Activated T-helper 1 cell treated with anti-CD3 and anti-CD28 coated beads, Interleukin-12 subunit alpha, Interleukin-12 subunit beta, Interleukin-2, Interleukin-4 antibody, amounts not matched to agents 30 ng/mL and 10 ng/mL and 1 ng/mL, durations not matched to agents 14 hours and 24 hours and 36 hours (primary cell): ENCODE data around the gene PHLPP1. TPM values are rescaled to one million over a fixed set of nuclear protein-coding genes. Genes with fewer than 3 reads are reported as not detected.

Experiments
- DNase-seq: peaks from one replicate; pipeline ENCODE4 v3.0.0; 2021; ENCODE audit warnings: low spot score
- H3K27ac Mint-ChIP-seq: one replicate; pipeline ENCODE4 v1.8.0; 2021; ENCODE audit warnings: mild to moderate bottlenecking, mixed read lengths
- H3K27me3 Mint-ChIP-seq: one replicate; pipeline ENCODE4 v1.8.0; 2022; ENCODE audit warnings: mild to moderate bottlenecking, moderate library complexity, mixed read lengths; ENCODE audit not compliant: insufficient read depth
- H3K36me3 Mint-ChIP-seq: one replicate; pipeline ENCODE4 v1.8.0; 2021; ENCODE audit warnings: low read depth, mixed read lengths
- H3K4me1 Mint-ChIP-seq: one replicate; pipeline ENCODE4 v1.8.0; 2021; ENCODE audit warnings: low read depth, mixed read lengths
- H3K4me3 Mint-ChIP-seq: one replicate; pipeline ENCODE4 v1.8.0; 2021; ENCODE audit warnings: mild to moderate bottlenecking, moderate library complexity, mixed read lengths
- H3K9me3 Mint-ChIP-seq: one replicate; pipeline ENCODE4 v1.8.0; 2021; ENCODE audit warnings: mixed read lengths
- intact Hi-C: fragments of 100-400 bp; cut with micrococcal nuclease; formaldehyde crosslinking; loops from one replicate; pipeline ENCODE4 v1.15.1; 2024
- total RNA-seq: library from RNA; stranded (reverse); gene quantifications from 2 replicates; pipeline ENCODE4 v1.2.3, GENCODE V29; 2022

PHLPP1 gene
- total RNA-seq, 1 donor from 2014 or later: 14.1 TPM

DNA sequence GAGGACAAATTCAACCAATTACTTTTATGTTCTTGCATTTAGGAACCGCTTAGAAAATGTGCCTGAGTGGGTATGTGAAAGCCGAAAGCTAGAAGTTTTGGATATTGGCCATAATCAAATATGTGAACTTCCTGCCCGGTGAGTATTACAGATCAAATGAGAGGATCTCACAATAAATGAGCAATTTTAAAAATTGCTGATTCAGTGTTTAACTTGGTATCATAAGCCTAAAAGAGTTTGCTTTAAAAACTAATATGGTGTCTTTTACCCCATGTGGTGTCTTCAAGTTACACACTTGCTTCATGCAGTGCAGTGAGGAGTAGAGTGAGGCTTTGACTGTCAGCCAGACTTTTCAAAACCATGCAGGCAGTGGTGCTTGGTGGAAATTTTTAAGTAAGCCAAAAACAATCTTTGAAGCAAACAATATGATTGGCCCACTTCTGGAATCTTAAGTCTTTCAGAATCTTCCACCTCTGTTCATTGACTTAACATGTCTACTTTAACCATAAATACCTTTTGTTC lies 199.6 kb downstream of the PHLPP1 start:
- intact Hi-C loops: no loop called here

GRCh38 chr18:62918361-62918760 lies 203.0 kb downstream of the PHLPP1 start:
- intact Hi-C loops: no loop called here
- no peaks in the 10 kb centered on the region for H3K9me3 Mint-ChIP-seq
- no peaks in the 10 kb centered on the region for H3K4me1 Mint-ChIP-seq
- H3K4me3 Mint-ChIP-seq: no peak overlapping the region
- H3K36me3 Mint-ChIP-seq: peaks cover 4% of the 10 kb centered on the region
- H3K27me3 Mint-ChIP-seq: no peaks in the 10 kb centered on the region
- DNase-seq: no peak
- no peak overlapping the region for H3K27ac Mint-ChIP-seq

More for the DNA sequence above, 199.6 kb downstream of the PHLPP1 start:
- Mint-ChIP-seq H3K9me3 (no peaks in the 10 kb centered on the region), H3K27ac (no peak overlapping the region), H3K4me3 (no peak overlapping the region), H3K27me3 (no peaks in the 10 kb centered on the region), H3K4me1 (no peaks in the 10 kb centered on the region), H3K36me3 (peaks cover 2% of the 10 kb centered on the region)
- DNase-seq: no peak

DNA sequence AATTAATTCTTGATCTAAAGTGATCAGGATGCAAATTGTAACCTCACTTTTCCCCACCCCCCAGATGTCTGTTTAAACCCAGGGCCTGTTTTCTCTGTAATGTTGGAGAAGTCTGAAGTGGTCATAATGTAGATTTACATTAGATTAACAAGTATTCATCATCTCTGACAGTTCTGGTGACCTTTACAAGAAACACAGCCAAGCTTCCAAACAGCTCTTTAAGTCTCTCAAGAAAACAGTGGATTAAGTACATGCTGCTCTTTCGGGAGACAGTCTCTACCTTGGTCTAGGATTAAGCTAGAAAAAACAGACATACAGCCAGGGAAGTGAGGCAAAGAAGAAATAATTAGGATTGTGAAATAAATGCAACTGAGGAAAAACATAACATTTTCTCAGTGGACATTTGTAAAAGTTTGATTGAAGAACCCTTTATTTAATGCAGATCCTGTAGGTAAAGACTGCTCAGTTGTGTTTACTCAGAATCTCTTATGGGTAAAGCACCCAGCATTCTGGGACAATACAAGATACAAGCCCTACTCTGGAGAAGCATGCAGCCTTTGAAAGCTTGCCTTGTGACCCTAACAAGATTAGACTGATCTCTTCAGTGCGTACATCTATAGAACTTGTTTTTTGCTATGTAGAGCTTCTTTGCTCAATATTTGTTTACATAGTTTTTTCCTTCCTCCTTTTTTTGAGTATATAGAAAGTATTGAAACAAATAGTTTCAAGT lies 203.9 kb downstream of the PHLPP1 start:
- no peaks in the 10 kb centered on the region for H3K27me3 Mint-ChIP-seq
- no peaks in the 10 kb centered on the region for H3K4me1 Mint-ChIP-seq
- H3K9me3 Mint-ChIP-seq: no peaks in the 10 kb centered on the region
- H3K4me3 Mint-ChIP-seq: no peak overlapping the region
- H3K36me3 Mint-ChIP-seq: peaks cover 4% of the 10 kb centered on the region
- H3K27ac Mint-ChIP-seq: no peak overlapping the region
- DNase-seq: no peak
- intact Hi-C loops: no loop called here

- Mint-ChIP-seq H3K4me1 (no peaks in the 10 kb centered on the region), H3K27me3 (no peaks in the 10 kb centered on the region), H3K9me3 (no peaks in the 10 kb centered on the region), H3K27ac (no peak overlapping the region), H3K36me3 (peaks cover 2% of the 10 kb centered on the region), H3K4me3 (no peak overlapping the region)
- intact Hi-C loops: no loop called here
- no peak for DNase-seq
Measured at GRCh38 chr18:62925031-62925688, 209.8 kb downstream of the PHLPP1 start.

DNA sequence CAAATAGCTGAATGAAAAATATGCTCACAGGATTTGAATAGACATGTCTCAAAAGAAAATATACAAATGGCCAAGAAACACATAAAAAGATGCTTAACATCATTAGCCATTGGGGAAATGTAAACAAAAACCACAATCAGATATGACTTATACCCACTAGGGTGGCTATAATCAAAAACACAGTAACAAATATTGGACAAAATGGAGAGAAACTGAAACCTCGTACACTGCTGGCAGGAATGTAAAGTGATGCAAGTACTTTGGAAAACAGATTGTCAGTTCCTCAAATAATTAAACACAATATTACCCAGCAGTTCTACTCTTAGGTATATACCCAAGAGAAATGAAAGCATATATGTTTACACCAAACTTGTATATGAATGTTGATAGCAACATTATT lies 213.0 kb downstream of the PHLPP1 start:
- intact Hi-C loops: no loop called here
- H3K27me3 Mint-ChIP-seq: peaks cover 6% of the 10 kb centered on the region
- DNase-seq: no peak
- no peak overlapping the region for H3K4me3 Mint-ChIP-seq
- H3K36me3 Mint-ChIP-seq: peaks cover 2% of the 10 kb centered on the region
- H3K9me3 Mint-ChIP-seq: peaks cover 11% of the 10 kb centered on the region
- no peak overlapping the region for H3K27ac Mint-ChIP-seq
- H3K4me1 Mint-ChIP-seq: no peaks in the 10 kb centered on the region

DNA sequence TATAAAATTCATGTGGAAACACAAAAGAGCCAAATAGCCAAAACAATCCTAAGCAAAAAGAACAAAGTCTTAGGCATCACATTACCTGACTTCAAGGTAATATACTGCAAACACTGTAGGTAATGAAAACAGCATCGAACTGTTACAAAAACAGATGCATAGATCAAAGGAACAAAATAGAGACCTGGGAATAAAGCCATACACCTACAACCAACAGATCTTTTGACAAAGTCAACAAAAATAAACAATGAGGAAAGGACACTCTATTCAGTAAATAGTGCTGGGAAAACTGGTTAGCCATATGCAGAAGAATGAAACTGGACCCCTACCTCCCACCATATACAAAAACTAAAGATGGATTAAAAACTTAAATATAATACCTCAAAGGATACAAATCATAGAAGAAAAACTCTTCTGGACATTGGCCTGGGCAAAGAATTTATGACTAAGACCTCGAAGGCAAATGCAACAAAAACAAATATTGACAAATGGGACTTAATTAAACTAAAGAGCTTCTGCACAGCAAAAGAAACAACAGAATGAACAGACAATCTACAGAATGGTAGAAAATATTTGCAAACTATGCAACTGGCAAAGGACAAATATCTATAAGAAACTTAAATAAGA lies 218.0 kb downstream of the PHLPP1 start:
- H3K27me3 Mint-ChIP-seq: peaks cover 6% of the 10 kb centered on the region
- DNase-seq: no peak
- no peak overlapping the region for H3K4me3 Mint-ChIP-seq
- H3K4me1 Mint-ChIP-seq: peaks cover 10% of the 10 kb centered on the region
- H3K9me3 Mint-ChIP-seq: peaks cover 16% of the 10 kb centered on the region
- intact Hi-C loops: no loop called here
- H3K36me3 Mint-ChIP-seq: peaks cover 2% of the 10 kb centered on the region
- H3K27ac Mint-ChIP-seq: no peak overlapping the region

DNA sequence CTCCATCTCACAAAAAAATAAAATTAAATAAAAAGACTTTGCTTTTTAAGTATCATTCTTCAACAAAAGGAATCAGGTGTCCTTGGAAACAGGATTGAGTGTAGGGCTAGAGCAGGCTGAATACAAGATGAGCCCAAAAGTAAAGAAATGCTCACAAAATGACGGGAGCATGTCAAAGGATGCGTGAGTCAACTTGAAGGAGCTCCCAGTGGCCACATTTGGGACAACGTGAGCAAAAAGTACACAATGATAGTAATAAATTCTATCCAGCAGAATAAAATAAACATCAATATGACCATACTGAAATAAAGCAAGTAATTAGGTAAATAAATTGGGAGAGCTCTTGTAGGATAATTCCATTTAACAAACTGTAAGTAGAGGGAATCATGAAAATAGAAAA lies 220.7 kb downstream of the PHLPP1 start:
- H3K4me1 Mint-ChIP-seq: peaks cover 24% of the 10 kb centered on the region
- DNase-seq: no peak
- H3K36me3 Mint-ChIP-seq: peaks cover 2% of the 10 kb centered on the region
- peaks cover 6% of the 10 kb centered on the region for H3K27me3 Mint-ChIP-seq
- intact Hi-C loops: loop anchor here (5.0 kb wide), 2 partner anchors 34 to 89 kb away; no protein-coding TSS in a partner anchor
- H3K9me3 Mint-ChIP-seq: peaks cover 16% of the 10 kb centered on the region
- no peak overlapping the region for H3K27ac Mint-ChIP-seq
- H3K4me3 Mint-ChIP-seq: no peak overlapping the region

GRCh38 chr18:62937065-62937464 lies 221.7 kb downstream of the PHLPP1 start:
- Mint-ChIP-seq H3K27ac (no peak overlapping the region), H3K9me3 (peaks cover 10% of the 10 kb centered on the region), H3K27me3 (peaks cover 3% of the 10 kb centered on the region), H3K4me1 (peaks cover 24% of the 10 kb centered on the region), H3K36me3 (peaks cover 2% of the 10 kb centered on the region), H3K4me3 (no peak overlapping the region)
- intact Hi-C loops: loop anchor here (5.0 kb wide), 2 partner anchors 35 to 90 kb away; no protein-coding TSS in a partner anchor
- DNase-seq: no peak

DNA sequence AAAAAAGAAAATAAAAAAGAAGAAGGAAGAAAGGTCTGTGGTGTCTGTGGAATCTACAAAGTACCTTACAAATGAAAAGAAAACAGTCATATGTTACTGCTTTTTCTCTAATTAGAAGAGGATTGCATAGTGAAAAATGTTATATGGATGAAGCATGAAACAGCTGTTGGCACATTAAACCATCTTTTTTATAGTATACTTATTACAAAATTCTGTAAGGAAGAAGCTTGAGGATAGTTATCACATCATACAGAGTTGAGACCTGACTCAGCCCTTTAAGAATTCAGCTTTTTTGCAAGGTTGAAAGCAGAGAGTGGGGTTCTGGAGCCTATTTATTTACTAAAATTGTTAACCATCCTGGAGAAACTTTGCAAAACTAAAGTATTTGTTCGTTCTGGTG lies 222.7 kb downstream of the PHLPP1 start:
- Mint-ChIP-seq H3K27me3 (no peaks in the 10 kb centered on the region), H3K36me3 (no peaks in the 10 kb centered on the region), H3K9me3 (peaks cover 5% of the 10 kb centered on the region), H3K4me3 (no peak overlapping the region), H3K27ac (no peak overlapping the region), H3K4me1 (peaks cover 24% of the 10 kb centered on the region)
- DNase-seq: no peak
- intact Hi-C loops: loop anchor here (5.0 kb wide), 2 partner anchors 36 to 91 kb away; no protein-coding TSS in a partner anchor

- H3K27ac Mint-ChIP-seq: no peak overlapping the region
- H3K4me1 Mint-ChIP-seq: peaks cover 24% of the 10 kb centered on the region
- no peak overlapping the region for H3K4me3 Mint-ChIP-seq
- no peaks in the 10 kb centered on the region for H3K36me3 Mint-ChIP-seq
- intact Hi-C loops: loop anchor here (5.0 kb wide), 2 partner anchors 36 to 91 kb away; no protein-coding TSS in a partner anchor
- no peaks in the 10 kb centered on the region for H3K27me3 Mint-ChIP-seq
- no peak for DNase-seq
- H3K9me3 Mint-ChIP-seq: peaks cover 5% of the 10 kb centered on the region
Measured at GRCh38 chr18:62938487-62938886, 223.1 kb downstream of the PHLPP1 start.

GRCh38 chr18:62939433-62939832 lies 224.1 kb downstream of the PHLPP1 start:
- no peaks in the 10 kb centered on the region for H3K9me3 Mint-ChIP-seq
- no peaks in the 10 kb centered on the region for H3K27me3 Mint-ChIP-seq
- no peak for DNase-seq
- intact Hi-C loops: loop anchor here (5.0 kb wide), 2 partner anchors 37 to 92 kb away; no protein-coding TSS in a partner anchor
- no peak overlapping the region for H3K4me3 Mint-ChIP-seq
- no peaks in the 10 kb centered on the region for H3K36me3 Mint-ChIP-seq
- H3K4me1 Mint-ChIP-seq: peaks cover 24% of the 10 kb centered on the region
- no peak overlapping the region for H3K27ac Mint-ChIP-seq

DNA sequence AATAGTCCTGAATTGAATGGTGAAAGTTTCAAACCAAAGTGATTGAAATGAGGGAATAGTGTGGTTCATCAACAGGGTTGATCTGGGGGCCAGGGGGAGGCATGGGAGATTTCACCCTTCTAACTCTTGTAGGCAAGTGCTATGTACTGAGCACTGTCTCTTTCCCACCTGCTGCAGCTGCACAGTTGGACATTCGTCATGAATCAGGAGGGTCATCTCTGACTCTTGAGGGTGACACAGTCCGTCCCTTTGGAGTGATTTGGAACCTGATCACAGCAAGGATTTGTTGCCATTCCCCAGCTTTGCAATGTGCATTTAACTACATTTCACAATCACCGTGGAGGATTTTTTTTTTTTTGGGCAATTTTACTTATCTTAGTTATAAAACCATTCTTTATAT lies 224.6 kb downstream of the PHLPP1 start:
- no peaks in the 10 kb centered on the region for H3K27me3 Mint-ChIP-seq
- intact Hi-C loops: loop anchor here (5.0 kb wide), 2 partner anchors 38 to 93 kb away; no protein-coding TSS in a partner anchor

DNA sequence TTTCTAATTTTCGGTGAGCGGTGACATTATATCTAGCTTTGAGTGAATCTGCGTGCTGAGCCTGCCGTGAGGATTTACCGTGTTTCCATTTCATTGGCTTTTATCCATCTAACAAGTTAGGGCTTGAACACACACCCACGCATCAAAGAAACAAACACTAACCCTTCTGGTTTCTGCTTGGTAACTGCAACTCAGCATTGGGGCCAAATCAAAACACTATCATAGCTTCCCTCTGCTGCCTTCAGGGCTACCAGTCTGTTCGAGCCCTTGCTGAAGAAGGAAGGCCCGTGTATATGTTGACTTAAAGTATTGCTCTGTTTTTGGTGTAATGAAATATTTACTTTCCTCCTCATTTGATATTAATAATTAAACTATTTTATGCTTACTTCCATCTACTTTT lies 227.2 kb downstream of the PHLPP1 start:
- H3K27me3 Mint-ChIP-seq: no peaks in the 10 kb centered on the region
- peaks cover 22% of the 10 kb centered on the region for H3K4me1 Mint-ChIP-seq
- no peaks in the 10 kb centered on the region for H3K9me3 Mint-ChIP-seq
- no peak for DNase-seq
- intact Hi-C loops: no loop called here
- H3K4me3 Mint-ChIP-seq: no peak overlapping the region
- H3K27ac Mint-ChIP-seq: no peak overlapping the region
- peaks cover 9% of the 10 kb centered on the region for H3K36me3 Mint-ChIP-seq

More for the DNA sequence above, 224.6 kb downstream of the PHLPP1 start:
- no peaks in the 10 kb centered on the region for H3K36me3 Mint-ChIP-seq
- H3K27ac Mint-ChIP-seq: no peak overlapping the region
- no peaks in the 10 kb centered on the region for H3K9me3 Mint-ChIP-seq
- peaks cover 24% of the 10 kb centered on the region for H3K4me1 Mint-ChIP-seq
- DNase-seq: no peak
- no peak overlapping the region for H3K4me3 Mint-ChIP-seq
